ENCODE measurements around the gene RPS25.
A peak's percentile ranks its signal among the peaks of the same experiment; 100 is the strongest.
"Not testable (repeated sequence)": the region's sequence is repeated elsewhere in the genome, so short reads cannot be mapped to it uniquely, and the experiment has no call there.

RPS25 gene

GRCh38 chr11:119015054-119015611, 3.0 kb downstream of the RPS25 start:
- no peak for DNase-seq (ENCODE audit: low spot score)

GRCh38 chr11:119014209-119014924, 3.8 kb downstream of the RPS25 start:
- no peak for DNase-seq (ENCODE audit: low spot score)

GRCh38 chr11:119012629-119013170, 5.4 kb downstream of the RPS25 start:
- DNase-seq (ENCODE audit: low spot score), result no peak

GRCh38 chr11:119011476-119012053, 6.6 kb downstream of the RPS25 start:
- DNase-seq (ENCODE audit: low spot score), result no peak

GRCh38 chr11:119006656-119007055, 11.5 kb downstream of the RPS25 start:
- DNase-seq (ENCODE audit: low spot score), result no peak

- no peak for DNase-seq (ENCODE audit: low spot score)
Measured at GRCh38 chr11:119000906-119001305, 17.2 kb downstream of the RPS25 start.

- no peak for DNase-seq (ENCODE audit: low spot score)
Measured at GRCh38 chr11:118998822-118999221, 19.3 kb downstream of the RPS25 start.

- no peak for DNase-seq (ENCODE audit: low spot score)
Measured at GRCh38 chr11:118998388-118998717, 19.8 kb downstream of the RPS25 start.

GRCh38 chr11:118997627-118998387, 20.3 kb downstream of the RPS25 start, which contains the start of gene CENATAC:
Gene CENATAC, plus strand, starts transcription at chr11:118998138. Its CDS starts 60 bp downstream, at chr11:118998198.
- DNase-seq (ENCODE audit: low spot score), result peak; percentile 95

- DNase-seq (ENCODE audit: low spot score), result peak; percentile 22
Measured at GRCh38 chr11:118996926-118997626, 21.1 kb downstream of the RPS25 start.

- not testable (repeated sequence) for DNase-seq (ENCODE audit: low spot score)
Measured at GRCh38 chr11:118991486-118992038, 26.6 kb downstream of the RPS25 start.

- DNase-seq (ENCODE audit: low spot score), result no peak
Measured at GRCh38 chr11:118988280-118988679, 29.9 kb downstream of the RPS25 start.

- DNase-seq (ENCODE audit: low spot score), result no peak
Measured at GRCh38 chr11:118984825-118985224, 33.3 kb downstream of the RPS25 start.

GRCh38 chr11:118984337-118984736, 33.8 kb downstream of the RPS25 start:
- not testable (repeated sequence) for DNase-seq (ENCODE audit: low spot score)

- DNase-seq (ENCODE audit: low spot score), result peak; percentile 47
Measured at GRCh38 chr11:118980191-118980881, 37.8 kb downstream of the RPS25 start.

GRCh38 chr11:118979434-118979833, 38.7 kb downstream of the RPS25 start:
- no peak for DNase-seq (ENCODE audit: low spot score)

- DNase-seq (ENCODE audit: low spot score), result no peak
Measured at GRCh38 chr11:118975771-118976709, 42.1 kb downstream of the RPS25 start.

GRCh38 chr11:118973985-118974384, 44.2 kb downstream of the RPS25 start:
- DNase-seq (ENCODE audit: low spot score), result no peak

- DNase-seq (ENCODE audit: low spot score), result no peak
Measured at GRCh38 chr11:118971646-118972045, 46.5 kb downstream of the RPS25 start, which contains the start of gene FOXR1. Gene FOXR1, plus strand, starts transcription at chr11:118971761. Its CDS starts 171 bp downstream, at chr11:118971932.

GRCh38 chr11:118969508-118969907, 48.6 kb downstream of the RPS25 start:
- DNase-seq (ENCODE audit: low spot score), result not testable (repeated sequence)

All from Ammon's horn (tissue), 1 donor.